Measurements from ENCODE around the gene ESRRA.

The ESRRA gene

GRCh38 chr11:64352099-64352994, 47.0 kb downstream of the ESRRA start:
- DNase-seq (ENCODE audit: low spot score): no peak

GRCh38 chr11:64352995-64353714, 47.8 kb downstream of the ESRRA start:
- DNase-seq (ENCODE audit: low spot score): no peak

GRCh38 chr11:64353715-64354506, 48.6 kb downstream of the ESRRA start:
- no peak for DNase-seq (ENCODE audit: low spot score)

- peak; percentile 79 for DNase-seq (ENCODE audit: low spot score)
These were observed 50.0 kb downstream of the ESRRA start for GRCh38 chr11:64355078-64355940.

GRCh38 chr11:64356498-64357411, 51.4 kb downstream of the ESRRA start:
- DNase-seq (ENCODE audit: low spot score): peak; percentile 51

GRCh38 chr11:64357446-64357845, 52.1 kb downstream of the ESRRA start:
- no peak for DNase-seq (ENCODE audit: low spot score)

- DNase-seq (ENCODE audit: low spot score): no peak
These were observed 52.7 kb downstream of the ESRRA start for GRCh38 chr11:64357904-64358535.

- DNase-seq (ENCODE audit: low spot score): no peak
These were observed 53.2 kb downstream of the ESRRA start for GRCh38 chr11:64358536-64358906.

- peak; percentile 48 for DNase-seq (ENCODE audit: low spot score)
These were observed 53.8 kb downstream of the ESRRA start, which contains the start of gene RPS6KA4 for GRCh38 chr11:64358907-64359711. Gene RPS6KA4 (plus strand): TSS chr11:64359162. CDS start chr11:64359236, 74 bp downstream.

GRCh38 chr11:64359712-64360445, 54.6 kb downstream of the ESRRA start:
- DNase-seq (ENCODE audit: low spot score): no peak

GRCh38 chr11:64360448-64360921, 55.2 kb downstream of the ESRRA start:
- DNase-seq (ENCODE audit: low spot score): no peak

- no peak for DNase-seq (ENCODE audit: low spot score)
These were observed 56.3 kb downstream of the ESRRA start for GRCh38 chr11:64361659-64362058.

GRCh38 chr11:64362339-64362738, 57.0 kb downstream of the ESRRA start:
- no peak for DNase-seq (ENCODE audit: low spot score)

- DNase-seq (ENCODE audit: low spot score): no peak
These were observed 59.1 kb downstream of the ESRRA start for GRCh38 chr11:64364435-64364834.

- DNase-seq (ENCODE audit: low spot score): no peak
These were observed 59.6 kb downstream of the ESRRA start for GRCh38 chr11:64364911-64365310.

Data from COLO829 (cell line).